Activated CD8-positive, alpha-beta memory T cell treated with anti-CD3 and anti-CD28 coated beads, Interleukin-2, amount 50 U/mL, for 24 hours (primary cell): Measurements from ENCODE around the gene OBSCN.

Source experiments
- DNase-seq: peaks from one replicate; pipeline ENCODE4 v3.0.0-alpha.2; 2020; ENCODE audit errors: extremely low read depth

The OBSCN gene

GRCh38 chr1:228369608-228370438, 162.0 kb downstream of the OBSCN start:
- DNase-seq = no peak

GRCh38 chr1:228370439-228370940, 162.6 kb downstream of the OBSCN start:
- no peak for DNase-seq

- no peak for DNase-seq
Observed at GRCh38 chr1:228370941-228371740, 163.3 kb downstream of the OBSCN start.

GRCh38 chr1:228371741-228372182, 163.9 kb downstream of the OBSCN start:
- no peak for DNase-seq

DNA sequence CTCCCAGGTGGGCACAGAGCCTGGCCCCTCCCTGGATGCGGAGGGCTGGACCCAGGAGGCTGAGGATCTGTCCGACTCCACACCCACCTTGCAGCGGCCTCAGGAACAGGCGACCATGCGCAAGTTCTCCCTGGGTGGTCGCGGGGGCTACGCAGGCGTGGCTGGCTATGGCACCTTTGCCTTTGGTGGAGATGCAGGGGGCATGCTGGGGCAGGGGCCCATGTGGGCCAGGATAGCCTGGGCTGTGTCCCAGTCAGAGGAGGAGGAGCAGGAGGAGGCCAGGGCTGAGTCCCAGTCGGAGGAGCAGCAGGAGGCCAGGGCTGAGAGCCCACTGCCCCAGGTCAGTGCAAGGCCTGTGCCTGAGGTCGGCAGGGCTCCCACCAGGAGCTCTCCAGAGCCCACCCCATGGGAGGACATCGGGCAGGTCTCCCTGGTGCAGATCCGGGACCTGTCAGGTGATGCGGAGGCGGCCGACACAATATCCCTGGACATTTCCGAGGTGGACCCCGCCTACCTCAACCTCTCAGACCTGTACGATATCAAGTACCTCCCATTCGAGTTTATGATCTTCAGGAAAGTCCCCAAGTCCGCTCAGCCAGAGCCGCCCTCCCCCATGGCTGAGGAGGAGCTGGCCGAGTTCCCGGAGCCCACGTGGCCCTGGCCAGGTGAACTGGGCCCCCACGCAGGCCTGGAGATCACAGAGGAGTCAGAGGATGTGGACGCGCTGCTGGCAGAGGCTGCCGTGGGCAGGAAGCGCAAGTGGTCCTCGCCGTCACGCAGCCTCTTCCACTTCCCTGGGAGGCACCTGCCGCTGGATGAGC, 164.5 kb downstream of the OBSCN start:
- no peak for DNase-seq

- DNase-seq = no peak
Observed at GRCh38 chr1:228373004-228373680, 165.3 kb downstream of the OBSCN start.

DNA sequence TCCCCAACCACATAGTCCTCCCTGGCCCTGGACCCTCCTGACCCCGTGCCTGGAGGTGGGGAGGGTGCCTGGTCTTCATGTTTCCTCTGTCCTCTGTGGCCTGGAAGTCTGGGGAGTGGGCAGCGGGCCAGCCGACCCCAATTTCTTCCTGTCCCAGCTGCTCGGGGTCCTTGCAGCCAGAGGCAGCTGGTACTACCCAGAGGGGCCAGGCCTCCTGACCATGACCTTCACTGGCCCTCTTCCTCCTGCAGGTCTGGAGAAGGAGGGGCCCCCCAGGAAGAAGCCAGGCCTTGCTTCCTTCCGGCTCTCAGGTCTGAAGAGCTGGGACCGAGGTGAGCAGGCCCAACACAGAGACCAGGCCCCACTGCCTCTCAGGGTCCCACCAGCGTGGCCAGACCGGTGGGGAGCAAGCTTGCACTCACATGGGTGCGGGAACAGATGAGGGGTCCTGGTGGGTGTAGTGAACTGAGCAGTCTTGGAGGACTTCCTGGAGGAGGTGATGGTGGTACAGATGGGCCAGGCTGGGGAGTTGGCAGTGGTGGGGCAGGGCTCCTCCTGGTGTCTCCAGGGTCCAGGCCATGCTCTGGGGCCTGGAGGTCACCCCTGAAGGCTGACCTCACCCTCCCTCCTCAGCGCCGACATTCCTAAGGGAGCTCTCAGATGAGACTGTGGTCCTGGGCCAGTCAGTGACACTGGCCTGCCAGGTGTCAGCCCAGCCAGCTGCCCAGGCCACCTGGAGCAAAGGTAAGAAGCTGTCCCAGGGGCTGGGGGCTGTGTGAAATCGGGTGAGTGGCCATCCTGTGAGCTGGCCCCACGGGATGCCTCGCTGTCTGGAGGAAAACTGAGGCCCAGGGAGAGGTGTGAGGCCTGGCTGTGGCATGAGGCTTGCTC, 166.1 kb downstream of the OBSCN start:
- DNase-seq = no peak

DNA sequence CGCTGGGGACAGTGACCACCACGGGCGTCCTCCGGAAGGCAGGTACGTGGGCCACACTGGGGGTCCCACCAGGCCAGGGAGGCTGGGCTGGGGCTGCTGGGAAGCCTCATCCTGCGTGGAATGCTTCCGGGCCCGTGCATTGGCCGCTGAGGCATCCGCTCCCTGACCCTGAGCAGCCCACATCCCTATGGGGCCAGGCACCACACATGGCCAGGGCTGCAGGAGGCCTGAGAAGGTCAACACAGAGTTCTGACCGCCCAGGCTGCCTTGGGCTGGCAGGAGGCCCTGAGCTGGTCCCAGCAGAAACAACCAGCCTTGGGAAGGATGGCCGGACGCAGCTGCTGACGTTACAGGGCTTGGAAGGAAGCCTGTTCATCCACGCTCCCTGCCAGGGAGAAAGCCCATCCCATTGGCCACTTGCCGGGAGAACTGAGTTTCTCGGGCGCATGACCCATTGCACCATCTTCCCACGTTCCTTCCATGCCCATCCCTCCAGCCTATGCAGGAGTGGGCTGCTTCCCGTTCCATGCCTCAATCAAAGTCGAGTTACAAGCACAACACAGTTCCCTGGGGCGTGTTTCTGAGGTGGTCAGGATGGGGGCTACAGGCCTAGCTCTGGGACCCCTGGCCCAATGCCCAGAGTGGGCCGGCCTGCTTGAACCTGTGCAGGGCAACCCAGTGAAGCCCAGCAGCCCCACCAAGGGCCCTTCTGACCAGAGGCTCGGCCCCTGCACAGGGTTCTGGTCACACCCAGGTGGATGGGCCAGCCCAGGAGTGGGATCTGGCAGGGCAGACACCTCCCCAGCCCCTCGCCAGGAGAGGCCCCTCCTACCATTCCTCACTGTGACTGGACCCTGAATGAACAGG, 167.1 kb downstream of the OBSCN start:
- DNase-seq = no peak

DNA sequence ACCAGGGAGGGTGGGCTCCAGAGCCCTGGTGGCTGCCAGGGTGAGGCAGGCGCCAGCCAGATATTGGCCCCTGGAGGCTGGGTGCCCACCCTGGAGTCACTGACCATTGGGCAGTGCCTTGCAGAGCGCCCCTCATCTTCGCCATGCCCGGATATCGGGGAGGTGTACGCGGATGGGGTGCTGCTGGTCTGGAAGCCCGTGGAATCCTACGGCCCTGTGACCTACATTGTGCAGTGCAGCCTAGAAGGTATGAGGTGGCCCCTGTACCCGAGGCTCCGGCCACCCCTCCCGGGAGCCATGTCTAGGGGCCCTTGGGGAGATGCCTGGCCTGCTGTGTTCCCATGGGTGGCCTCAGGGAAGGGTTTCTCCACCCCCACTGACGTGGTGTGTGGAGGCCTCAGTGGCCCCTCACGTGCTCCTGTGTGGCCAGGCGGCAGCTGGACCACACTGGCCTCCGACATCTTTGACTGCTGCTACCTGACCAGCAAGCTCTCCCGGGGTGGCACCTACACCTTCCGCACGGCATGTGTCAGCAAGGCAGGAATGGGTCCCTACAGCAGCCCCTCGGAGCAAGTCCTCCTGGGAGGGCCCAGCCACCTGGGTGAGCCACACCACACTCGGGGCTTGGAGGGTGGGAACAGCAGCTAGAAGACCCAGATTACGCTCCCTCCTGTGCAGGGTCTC, 167.9 kb downstream of the OBSCN start:
- no peak for DNase-seq

DNA sequence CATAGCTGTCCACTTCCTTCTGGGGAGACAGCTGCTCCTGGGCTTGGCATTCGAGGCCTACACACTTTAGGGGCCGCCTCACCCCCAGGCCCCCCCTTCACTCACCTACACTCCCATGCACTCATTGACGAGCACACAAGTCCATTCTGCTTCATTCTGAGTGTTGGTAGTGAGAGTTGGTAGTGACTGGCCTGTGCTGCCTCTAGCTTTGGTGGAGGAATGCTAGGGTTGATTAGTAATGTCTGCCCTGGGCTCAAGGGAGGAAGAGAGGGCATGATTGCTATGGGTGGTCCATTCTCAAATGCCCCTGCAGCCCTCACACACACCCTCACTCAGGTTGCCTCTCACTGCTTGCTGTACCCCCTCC, 168.4 kb downstream of the OBSCN start:
- no peak for DNase-seq

- DNase-seq = no peak
Observed at GRCh38 chr1:228376651-228377631, 169.1 kb downstream of the OBSCN start.

- no peak for DNase-seq
Observed at GRCh38 chr1:228377664-228378089, 169.8 kb downstream of the OBSCN start.

GRCh38 chr1:228378090-228378872, 170.4 kb downstream of the OBSCN start:
- DNase-seq = peak; percentile 5

GRCh38 chr1:228378873-228379460, 171.1 kb downstream of the OBSCN start:
- no peak for DNase-seq

DNA sequence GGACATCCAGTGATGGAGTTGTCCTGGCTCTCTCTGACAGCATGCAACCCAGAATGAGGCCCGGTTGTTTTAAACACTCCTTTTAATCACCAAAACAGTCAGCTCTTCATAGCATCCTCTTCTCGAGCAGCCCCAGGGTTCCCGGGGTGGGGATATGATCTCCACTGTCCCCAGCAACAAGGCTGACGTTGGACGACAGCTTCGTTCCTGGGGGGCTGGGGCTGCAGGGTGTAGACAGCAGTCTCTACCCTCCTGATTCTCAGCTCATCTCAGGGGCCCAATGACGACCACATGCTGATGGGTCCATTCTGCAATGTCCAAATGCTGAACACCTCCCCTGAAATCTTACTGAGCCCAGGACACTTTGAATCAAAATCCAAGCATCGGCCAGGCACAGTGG, 171.8 kb downstream of the OBSCN start:
- DNase-seq = no peak

GRCh38 chr1:228381356-228381755, 173.5 kb downstream of the OBSCN start:
- no peak for DNase-seq
